HepG2 (cell line): ENCODE measurements around the gene CCSER1. TPM values are rescaled to one million over a fixed set of nuclear protein-coding genes. Genes with fewer than 3 reads are reported as not detected.

Experiments used
- ATAC-seq: fragments of 200-7000 bp; cut with Tn5 transposase; 3 replicates; pipeline ENCODE4 v1.9.1; 2020; ENCODE audit warnings: mild to moderate bottlenecking, moderate library complexity
- BruUV-seq: library from RNA; stranded (reverse); fragments of 400-500 nt; replicated peaks from 2 replicates; lab custom pipeline; 2021; lab: Mats Ljungman, UMichigan
- CTCF ChIA-PET: fragments of 300-600 bp; formaldehyde crosslinking; extraction: SDS; loops from one replicate; lab custom pipeline; 2021; ENCODE audit warnings: low total read pairs, inconsistent platforms, low intra/inter-chr PET ratio; lab: Yijun Ruan, JAX
- POLR2A ChIA-PET: fragments of 350-600 bp; sonication (Branson Sonifier 250); formaldehyde crosslinking; loops from one replicate; lab custom pipeline; 2020; ENCODE audit warnings: antibody characterized with exemption, inconsistent platforms; lab: Yijun Ruan, JAX
- DNase-seq: peaks from one replicate; pipeline ENCODE4 v3.0.0-alpha.2; 2015; ENCODE audit warnings: low spot score
- FAIRE-seq: peaks from 3 replicates; lab custom pipeline; 2011; peaks lifted over from hg19 to GRCh38; lab: Jason Lieb, UNC
- H2AFZ ChIP-seq: one replicate; pipeline ENCODE4 v1.6.1; 2011; ENCODE audit warnings: low read length, inconsistent platforms
- H3K27ac ChIP-seq: fragments of 300-600 bp; 3 replicates; pipeline ENCODE4 v1.8.0; 2011; ENCODE audit warnings: mixed run types, mild to moderate bottlenecking, mixed read lengths, low read length, inconsistent platforms; ENCODE audit not compliant: insufficient read depth; ENCODE audit errors: extremely low read length
- H3K27me3 ChIP-seq, 2 experiments: fragments of 200-600 bp in 1 of 2; 2 replicates in 1 of 2; 3 replicates in 1 of 2; pipeline versions ENCODE4 v1.6.0 to v1.8.0; 2011; ENCODE audit warnings: low read length in 2 of 2, mild to moderate bottlenecking in 2 of 2, moderate library complexity in 2 of 2, inconsistent platforms in 1 of 2; ENCODE audit not compliant: insufficient read depth in 2 of 2, control insufficient read depth in 1 of 2
- H3K36me3 ChIP-seq, 2 experiments: fragments of 200-600 bp in 1 of 2; replicated peaks in 1 of 2; 2 replicates in 1 of 2; 3 replicates in 1 of 2; pipeline versions ENCODE4 v1.5.1 to v1.8.0; 2011; ENCODE audit warnings: low read length in 2 of 2, inconsistent platforms in 1 of 2; ENCODE audit not compliant: insufficient read depth in 2 of 2, control insufficient read depth in 1 of 2
- H3K4me1 ChIP-seq: 2 replicates; pipeline ENCODE4 v1.5.1; 2012; ENCODE audit warnings: low read length, inconsistent platforms; ENCODE audit not compliant: insufficient read depth
- H3K4me2 ChIP-seq: 2 replicates; pipeline ENCODE4 v1.6.0; 2011; ENCODE audit warnings: low read depth, low read length, inconsistent platforms
- H3K4me3 ChIP-seq, 3 experiments: fragments of 200-600 bp in 1 of 3; sonication (generic), shearing (Covaris generic) in 1 of 3; replicated peaks in 1 of 3; 2 replicates each; pipeline ENCODE4 v1.5.1; 2011 to 2016; ENCODE audit warnings: low read length in 3 of 3, inconsistent platforms in 2 of 3, low read depth in 2 of 3, mild to moderate bottlenecking in 2 of 3, control low read depth in 1 of 3, mixed read lengths in 1 of 3; ENCODE audit not compliant: insufficient read depth in 1 of 3
- H3K79me2 ChIP-seq: one replicate; pipeline ENCODE4 v1.6.1; 2011; ENCODE audit warnings: low read length, inconsistent platforms; ENCODE audit not compliant: insufficient read depth
- H3K9ac ChIP-seq: 2 replicates; pipeline ENCODE4 v1.6.0; 2011; ENCODE audit warnings: mild to moderate bottlenecking, low read depth, low read length, inconsistent platforms; ENCODE audit not compliant: insufficient read depth
- H3K9me3 ChIP-seq: 2 replicates; pipeline ENCODE4 v1.5.1; 2012; ENCODE audit warnings: mild to moderate bottlenecking, low read length
- H4K20me1 ChIP-seq: 2 replicates; pipeline ENCODE4 v1.6.0; 2011; ENCODE audit warnings: inconsistent platforms, mild to moderate bottlenecking, low read length, moderate library complexity; ENCODE audit not compliant: insufficient read depth
- BHLHE40 ChIP-seq: IDR thresholded peaks from 2 replicates; pipeline ENCODE4 v1.6.1; 2011; ENCODE audit warnings: low read length, improper control_type of control experiment
- CEBPZ ChIP-seq: IDR thresholded peaks from 2 replicates; pipeline ENCODE4 v1.6.1; 2012; ENCODE audit warnings: low read length, improper control_type of control experiment
- CENPT ChIP-seq: sonication (generic); formaldehyde crosslinking; IDR thresholded peaks from 2 replicates; pipeline ENCODE4 v1.8.0; 2022; ENCODE audit warnings: low read depth, mild to moderate bottlenecking, moderate library complexity, missing genetic modification reagents
- ELK4 ChIP-seq: sonication (generic); formaldehyde crosslinking; IDR thresholded peaks from 2 replicates; pipeline ENCODE4 v1.9.0; 2021; ENCODE audit warnings: missing genetic modification reagents, borderline replicate concordance
- EZH2 ChIP-seq: conservative IDR thresholded peaks from 2 replicates; pipeline ENCODE4 v1.6.1; 2012; ENCODE audit warnings: mild to moderate bottlenecking, low read depth, low read length, moderate library complexity
- GTF3A ChIP-seq: sonication (generic); formaldehyde crosslinking; conservative IDR thresholded peaks from 2 replicates; pipeline ENCODE4 v1.4.0; 2020; ENCODE audit warnings: mild to moderate bottlenecking, missing genetic modification reagents
- KDM2A ChIP-seq: sonication (generic); formaldehyde crosslinking; IDR thresholded peaks from 2 replicates; pipeline ENCODE4 v1.4.0; 2020; ENCODE audit warnings: low read depth, missing genetic modification reagents, borderline replicate concordance
- MLLT10 ChIP-seq: sonication (generic); formaldehyde crosslinking; IDR thresholded peaks from 2 replicates; pipeline ENCODE4 v1.4.0; 2020; ENCODE audit warnings: missing genetic modification reagents
- PRDM10 ChIP-seq: sonication (generic); formaldehyde crosslinking; IDR thresholded peaks from 2 replicates; pipeline ENCODE4 v1.4.0; 2020; ENCODE audit warnings: low read depth, missing genetic modification reagents
- STAG1 ChIP-seq: sonication (generic); formaldehyde crosslinking; IDR thresholded peaks from 2 replicates; pipeline ENCODE4 v1.4.0; 2020; ENCODE audit warnings: missing genetic modification reagents
- ZNF768 ChIP-seq: sonication (generic); formaldehyde crosslinking; IDR thresholded peaks from 2 replicates; pipeline ENCODE4 v1.4.0; 2020; ENCODE audit warnings: missing genetic modification reagents
- ZNF792 ChIP-seq: IDR thresholded peaks from 2 replicates; pipeline ENCODE4 v1.6.1; 2016
- WGBS: methylation state at CpG from one replicate; pipeline ENCODE4 v1.1.6; 2017; ENCODE audit warnings: low lambda C conversion rate; 5-methylcytosine and 5-hydroxymethylcytosine counted together
- in situ Hi-C: cut with HindIII; loops from 2 replicates; pipeline ENCODE4 v1.10.0; 2017; ENCODE audit warnings: low pct_unique_long_range_greater_than_20kb; ENCODE audit not compliant: extremely low pct_ligation_motif_present
- intact Hi-C: fragments of 100-400 bp; cut with micrococcal nuclease; formaldehyde crosslinking; loops from one replicate; pipeline ENCODE4 v1.10.0; 2022; ENCODE audit not compliant: unreplicated experiment
- polyA plus RNA-seq, 8 experiments: library from polyadenylated mRNA; depleted of rRNA in 3 of 8; stranded (reverse) in 7 of 8; unstranded in 1 of 8; fragments of >200 nt; fragmentation: Illumina TruSeq in 4 of 8; extraction: Trizol in 4 of 8; gene quantifications; 2 replicates each; pipeline versions ENCODE4 v1.2.1 to v1.2.3, GENCODE V29; 2011 to 2016; ENCODE audit warnings: low read depth in 4 of 8, missing spikeins in 1 of 8, mixed read lengths in 1 of 8; ENCODE audit not compliant: insufficient read depth in 1 of 8
- total RNA-seq, 5 experiments: library from RNA; depleted of rRNA; stranded (reverse); fragments of >200 nt; fragmentation: Illumina TruSeq; extraction: Trizol; gene quantifications; 2 replicates each; pipeline ENCODE4 v1.2.3, GENCODE V29; 2016; ENCODE audit warnings: low read depth in 1 of 5

The CCSER1 gene
- total and polyA plus RNA-seq, 2 of the 13 experiments (the other 11 are each of a cell fraction or from before 2014, with no cell fraction given) = not detected

DNA sequence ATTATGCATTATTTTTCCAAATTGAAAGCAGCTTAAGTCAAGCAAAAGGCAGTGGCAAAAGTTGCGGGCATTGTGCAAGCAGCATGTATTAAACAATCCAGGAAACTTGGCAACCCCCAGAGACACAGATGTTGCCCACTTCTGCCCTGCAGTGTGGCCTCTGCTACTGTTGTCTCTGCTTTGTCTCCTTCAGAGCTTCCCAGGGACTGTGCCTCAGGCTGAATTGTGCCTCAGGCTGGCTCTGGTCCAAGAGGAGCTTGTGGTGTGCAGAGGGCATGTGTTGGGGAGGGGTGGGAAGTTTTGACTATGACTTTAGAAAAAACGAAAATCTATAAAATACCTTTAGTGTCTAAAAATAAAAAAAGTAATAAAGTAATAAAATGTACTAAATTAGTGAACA, 201.4 kb downstream of the CCSER1 start:
- ChIA-PET CTCF (no interaction called here), POLR2A (no interaction called here)
- no peak for TF ChIP-seq PRDM10 (CRISPR knock-in tag)
- no peak for TF ChIP-seq MLLT10 (CRISPR knock-in tag)
- TF ChIP-seq BHLHE40 = no peak
- no peak for DNase-seq
- Histone ChIP-seq H3K36me3 (no peaks in the 10 kb centered on the region), H3K4me2 (no peak overlapping the region), H2AFZ (no peak overlapping the region), H3K79me2 (no peaks in the 10 kb centered on the region), H3K27me3 (no peaks in the 10 kb centered on the region), H3K9ac (no peak overlapping the region), H3K4me1 (no peaks in the 10 kb centered on the region), H3K27ac (no peak overlapping the region), H3K4me3 (no peak overlapping the region), H3K9me3 (no peaks in the 10 kb centered on the region), H4K20me1 (no peaks in the 10 kb centered on the region)
- in situ Hi-C loops (no loop called here), intact Hi-C loops (no loop called here)
- no peak for ATAC-seq
- FAIRE-seq = no peak
- no TSS peak for BruUV-seq
- WGBS = 0% methylated on average over 2 of the region's 2 CpGs

- Histone ChIP-seq H3K79me2 (no peaks in the 10 kb centered on the region), H3K9ac (no peak overlapping the region), H3K36me3 (no peaks in the 10 kb centered on the region), H3K4me2 (no peak overlapping the region), H2AFZ (no peak overlapping the region), H4K20me1 (no peaks in the 10 kb centered on the region), H3K27me3 (no peaks in the 10 kb centered on the region), H3K9me3 (no peaks in the 10 kb centered on the region), H3K27ac (no peak overlapping the region), H3K4me1 (no peaks in the 10 kb centered on the region), H3K4me3 (no peak overlapping the region)
- intact Hi-C loops (no loop called here), in situ Hi-C loops (no loop called here)
- WGBS = 11% methylated on average over 3 of the region's 3 CpGs
- ATAC-seq (no peak), DNase-seq (no peak), FAIRE-seq (no peak)
- CTCF ChIA-PET = no interaction called here
- POLR2A ChIA-PET = no interaction called here
- no TSS peak for BruUV-seq
- no peak for TF ChIP-seq KDM2A (CRISPR knock-in tag)
- TF ChIP-seq ZNF792 = no peak
- TF ChIP-seq STAG1 (CRISPR knock-in tag) = no peak
- no peak for TF ChIP-seq ZNF768
- no peak for TF ChIP-seq CEBPZ
- TF ChIP-seq ELK4 = no peak
- no peak for TF ChIP-seq GTF3A (CRISPR knock-in tag)
- no peak for TF ChIP-seq CENPT (CRISPR knock-in tag)
- TF ChIP-seq EZH2 = no peak
Observed at GRCh38 chr4:90330546-90330945, 203.4 kb downstream of the CCSER1 start.
